BE2C (cell line): Measurements from ENCODE around the gene DOCK2.

Experiments
- DNase-seq: peaks from one replicate; pipeline ENCODE4 v3.0.0-alpha.2; 2020
- H3K27me3 ChIP-seq: fragments of 250-450 bp; sonication (Bioruptor Pico); 2 replicates; pipeline ENCODE4 v1.5.1; 2020; ENCODE audit warnings: mild to moderate bottlenecking
- H3K36me3 ChIP-seq: fragments of 250-450 bp; sonication (Bioruptor Pico); 2 replicates; pipeline ENCODE4 v1.5.1; 2020; ENCODE audit warnings: mild to moderate bottlenecking
- H3K4me1 ChIP-seq: fragments of 250-450 bp; sonication (Bioruptor Pico); 2 replicates; pipeline ENCODE4 v1.5.1; 2020
- H3K4me3 ChIP-seq: 2 replicates; pipeline ENCODE4 v1.5.1; 2011; ENCODE audit warnings: low read depth, low read length
- H3K9me3 ChIP-seq: fragments of 250-450 bp; sonication (Bioruptor Pico); 2 replicates; pipeline ENCODE4 v1.5.1; 2020
- TF ChIP-seq, protein P1 (sequence below): IDR thresholded peaks from 2 replicates; pipeline ENCODE4 v1.5.1; 2012; ENCODE audit warnings: mild to moderate bottlenecking, low read depth, low read length

DOCK2 gene

DNA sequence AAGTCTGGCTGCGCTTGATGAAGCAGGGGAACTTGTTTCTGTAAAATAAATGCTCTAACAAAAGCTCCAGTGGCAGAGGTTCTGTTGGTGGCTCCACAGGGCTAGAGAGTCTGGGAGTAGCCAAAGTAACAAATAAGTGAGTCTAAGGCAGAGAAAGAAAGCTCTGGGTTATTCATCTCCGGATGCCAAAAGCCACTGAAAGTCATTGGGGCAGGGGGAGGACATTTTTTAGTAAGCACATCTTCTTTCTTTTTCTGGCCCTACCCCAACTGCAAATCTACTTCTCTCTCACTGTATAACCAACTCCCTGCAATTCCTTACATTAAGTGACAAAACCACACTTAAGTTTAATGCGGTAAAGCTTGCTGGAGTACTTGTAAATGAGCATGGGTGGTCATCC is 201.6 kb downstream of the DOCK2 start:
- Histone ChIP-seq H3K4me3 (no peak overlapping the region), H3K36me3 (no peaks in the 10 kb centered on the region), H3K27me3 (no peaks in the 10 kb centered on the region), H3K9me3 (no peaks in the 10 kb centered on the region), H3K4me1 (no peaks in the 10 kb centered on the region)
- no peak for DNase-seq
- TF ChIP-seq, protein P1, sequence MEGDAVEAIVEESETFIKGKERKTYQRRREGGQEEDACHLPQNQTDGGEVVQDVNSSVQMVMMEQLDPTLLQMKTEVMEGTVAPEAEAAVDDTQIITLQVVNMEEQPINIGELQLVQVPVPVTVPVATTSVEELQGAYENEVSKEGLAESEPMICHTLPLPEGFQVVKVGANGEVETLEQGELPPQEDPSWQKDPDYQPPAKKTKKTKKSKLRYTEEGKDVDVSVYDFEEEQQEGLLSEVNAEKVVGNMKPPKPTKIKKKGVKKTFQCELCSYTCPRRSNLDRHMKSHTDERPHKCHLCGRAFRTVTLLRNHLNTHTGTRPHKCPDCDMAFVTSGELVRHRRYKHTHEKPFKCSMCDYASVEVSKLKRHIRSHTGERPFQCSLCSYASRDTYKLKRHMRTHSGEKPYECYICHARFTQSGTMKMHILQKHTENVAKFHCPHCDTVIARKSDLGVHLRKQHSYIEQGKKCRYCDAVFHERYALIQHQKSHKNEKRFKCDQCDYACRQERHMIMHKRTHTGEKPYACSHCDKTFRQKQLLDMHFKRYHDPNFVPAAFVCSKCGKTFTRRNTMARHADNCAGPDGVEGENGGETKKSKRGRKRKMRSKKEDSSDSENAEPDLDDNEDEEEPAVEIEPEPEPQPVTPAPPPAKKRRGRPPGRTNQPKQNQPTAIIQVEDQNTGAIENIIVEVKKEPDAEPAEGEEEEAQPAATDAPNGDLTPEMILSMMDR, result no peak

DNA sequence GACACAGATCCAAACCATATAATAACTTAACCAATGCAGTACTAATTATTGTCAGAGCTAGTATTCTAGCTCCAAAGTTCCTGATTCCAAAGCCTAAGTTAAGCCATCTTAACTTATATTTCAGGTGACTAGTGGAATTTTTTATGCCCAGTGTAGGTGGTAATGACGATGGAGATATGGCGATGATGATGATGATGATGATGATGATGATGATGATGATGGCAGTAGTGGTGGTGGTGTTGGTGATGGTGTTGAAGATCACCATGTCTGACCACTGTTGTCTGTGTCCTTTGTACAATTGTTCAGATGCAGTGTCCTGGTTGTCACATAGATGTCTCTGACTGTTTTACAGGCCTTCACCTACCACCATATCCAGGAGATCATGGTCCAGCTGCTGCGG is 203.3 kb downstream of the DOCK2 start:
- no peaks in the 10 kb centered on the region for H3K9me3 ChIP-seq
- TF ChIP-seq, protein P1, result no peak
- no peak for DNase-seq
- H3K4me3 ChIP-seq, result no peak overlapping the region
- H3K4me1 ChIP-seq, result no peaks in the 10 kb centered on the region
- H3K36me3 ChIP-seq, result no peaks in the 10 kb centered on the region
- H3K27me3 ChIP-seq, result no peaks in the 10 kb centered on the region

- no peak for DNase-seq
- Histone ChIP-seq H3K4me3 (no peak overlapping the region), H3K9me3 (no peaks in the 10 kb centered on the region), H3K4me1 (no peaks in the 10 kb centered on the region), H3K36me3 (no peaks in the 10 kb centered on the region), H3K27me3 (no peaks in the 10 kb centered on the region)
- TF ChIP-seq, protein P1, result no peak
These were observed 205.6 kb downstream of the DOCK2 start for GRCh38 chr5:169842699-169843098.

- TF ChIP-seq, protein P1, result no peak
- Histone ChIP-seq H3K36me3 (no peaks in the 10 kb centered on the region), H3K27me3 (no peaks in the 10 kb centered on the region), H3K4me1 (no peaks in the 10 kb centered on the region), H3K4me3 (no peak overlapping the region), H3K9me3 (no peaks in the 10 kb centered on the region)
- no peak for DNase-seq
These were observed 210.4 kb downstream of the DOCK2 start for GRCh38 chr5:169847519-169847918.

GRCh38 chr5:169848271-169848670 is 211.2 kb downstream of the DOCK2 start:
- H3K4me3 ChIP-seq, result no peak overlapping the region
- H3K9me3 ChIP-seq, result no peaks in the 10 kb centered on the region; the same call in 1 of the 2 replicates
- no peak for DNase-seq
- H3K4me1 ChIP-seq, result no peaks in the 10 kb centered on the region
- no peaks in the 10 kb centered on the region for H3K36me3 ChIP-seq
- TF ChIP-seq, protein P1, result no peak
- no peaks in the 10 kb centered on the region for H3K27me3 ChIP-seq

GRCh38 chr5:169848792-169849191 is 211.7 kb downstream of the DOCK2 start:
- no peak for DNase-seq
- TF ChIP-seq, protein P1, result no peak
- Histone ChIP-seq H3K36me3 (no peaks in the 10 kb centered on the region), H3K4me1 (no peaks in the 10 kb centered on the region), H3K9me3 (no peaks in the 10 kb centered on the region; the same call in 1 of the 2 replicates), H3K27me3 (no peaks in the 10 kb centered on the region), H3K4me3 (no peak overlapping the region)
